ENCODE measurements around the gene SCN5A.

GRCh38 chr3:38689346-38689745, 39.9 kb upstream of the SCN5A start:
- TF ChIP-seq CTCF (IDR thresholded peaks at IDR 0.05) = no peak
- no peak for TF ChIP-seq EZH2phosphoT487 (IDR thresholded peaks at IDR 0.05)
- TF ChIP-seq EZH2 (IDR thresholded peaks at IDR 0.05) = no peak
